Uterus (tissue), 2 donors: Measurements from ENCODE around the gene NBAS.

Experiments used
- CTCF ChIP-seq, 4 experiments: fragments of 200-600 bp in 2 of 4; fragments of 450-650 bp in 2 of 4; sonication (generic) in 2 of 4; IDR thresholded peaks; one replicate each; pipeline ENCODE4 v1.5.1; 2016 to 2019; ENCODE audit warnings: antibody characterized with exemption in 4 of 4, mild to moderate bottlenecking in 2 of 4, moderate library complexity in 1 of 4
- POLR2A ChIP-seq, 2 donors: fragments of 450-650 bp; IDR thresholded peaks; one replicate each; pipeline ENCODE4 v1.6.1; 2016; ENCODE audit warnings: antibody characterized with exemption in 2 of 2, mild to moderate bottlenecking in 1 of 2, moderate library complexity in 1 of 2

- TF ChIP-seq CTCF (IDR thresholded peaks at IDR 0.05): no peak
- no peak for TF ChIP-seq POLR2A (IDR thresholded peaks at IDR 0.05)
These were observed 35.8 kb upstream of the NBAS start for GRCh38 chr2:15596968-15597367.
